ENCODE results near the gene DAZAP1. TPM values are rescaled to one million over a fixed set of nuclear protein-coding genes. Genes with fewer than 3 reads are reported as not detected.
"Not testable (repeated sequence)": the region's sequence is repeated elsewhere in the genome, so short reads cannot be mapped to it uniquely, and the experiment has no call there.

DAZAP1 gene
- total RNA-seq, 1 donor, result 61.7 TPM

DNA sequence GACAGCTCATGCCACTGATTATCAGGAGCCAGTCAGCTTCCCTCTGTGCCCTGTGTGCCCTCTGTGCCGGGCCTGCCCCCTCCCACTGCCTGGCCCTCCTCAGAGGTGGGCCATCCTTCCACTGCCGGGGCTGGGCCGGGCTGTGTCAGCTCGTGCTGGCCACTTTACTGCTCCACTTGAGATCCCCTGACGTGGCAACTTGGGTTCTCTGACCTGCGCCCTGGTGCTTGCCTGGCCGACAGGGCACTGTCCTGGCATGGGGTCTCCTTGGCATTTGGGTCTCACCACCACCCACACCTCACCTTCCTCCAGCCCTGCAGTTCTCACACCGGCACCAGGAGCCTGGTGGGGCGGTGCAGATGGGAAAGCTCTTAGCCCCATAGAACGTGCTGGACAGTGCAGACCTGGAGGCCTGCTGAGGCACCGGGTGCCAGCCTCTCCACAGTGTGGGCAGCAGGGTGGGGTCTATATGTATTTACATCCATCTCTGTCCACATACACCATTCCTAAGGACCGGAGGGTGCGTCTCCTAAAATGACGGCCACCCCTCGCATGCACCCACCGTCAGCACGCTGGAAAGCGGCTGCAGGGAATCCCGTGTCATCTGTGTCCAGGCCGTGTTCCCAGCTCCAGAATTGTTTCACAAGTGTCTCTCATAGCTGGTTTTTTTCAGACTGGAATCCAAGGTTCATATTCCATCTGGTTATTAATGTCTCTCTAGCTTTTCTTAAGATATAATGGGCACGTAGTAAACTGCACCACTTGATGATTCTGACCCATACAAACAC is 11.8 kb downstream of the DAZAP1 start:
- TF ChIP-seq, protein P1, sequence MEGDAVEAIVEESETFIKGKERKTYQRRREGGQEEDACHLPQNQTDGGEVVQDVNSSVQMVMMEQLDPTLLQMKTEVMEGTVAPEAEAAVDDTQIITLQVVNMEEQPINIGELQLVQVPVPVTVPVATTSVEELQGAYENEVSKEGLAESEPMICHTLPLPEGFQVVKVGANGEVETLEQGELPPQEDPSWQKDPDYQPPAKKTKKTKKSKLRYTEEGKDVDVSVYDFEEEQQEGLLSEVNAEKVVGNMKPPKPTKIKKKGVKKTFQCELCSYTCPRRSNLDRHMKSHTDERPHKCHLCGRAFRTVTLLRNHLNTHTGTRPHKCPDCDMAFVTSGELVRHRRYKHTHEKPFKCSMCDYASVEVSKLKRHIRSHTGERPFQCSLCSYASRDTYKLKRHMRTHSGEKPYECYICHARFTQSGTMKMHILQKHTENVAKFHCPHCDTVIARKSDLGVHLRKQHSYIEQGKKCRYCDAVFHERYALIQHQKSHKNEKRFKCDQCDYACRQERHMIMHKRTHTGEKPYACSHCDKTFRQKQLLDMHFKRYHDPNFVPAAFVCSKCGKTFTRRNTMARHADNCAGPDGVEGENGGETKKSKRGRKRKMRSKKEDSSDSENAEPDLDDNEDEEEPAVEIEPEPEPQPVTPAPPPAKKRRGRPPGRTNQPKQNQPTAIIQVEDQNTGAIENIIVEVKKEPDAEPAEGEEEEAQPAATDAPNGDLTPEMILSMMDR (IDR thresholded peaks at IDR 0.05; ENCODE audit: insufficient read depth, low read depth, low read length), result no peak
- no peak for DNase-seq (ENCODE audit: low read depth)
- no peak overlapping the region for H3K4me3 ChIP-seq (ENCODE audit: low read depth, low read length)

DNA sequence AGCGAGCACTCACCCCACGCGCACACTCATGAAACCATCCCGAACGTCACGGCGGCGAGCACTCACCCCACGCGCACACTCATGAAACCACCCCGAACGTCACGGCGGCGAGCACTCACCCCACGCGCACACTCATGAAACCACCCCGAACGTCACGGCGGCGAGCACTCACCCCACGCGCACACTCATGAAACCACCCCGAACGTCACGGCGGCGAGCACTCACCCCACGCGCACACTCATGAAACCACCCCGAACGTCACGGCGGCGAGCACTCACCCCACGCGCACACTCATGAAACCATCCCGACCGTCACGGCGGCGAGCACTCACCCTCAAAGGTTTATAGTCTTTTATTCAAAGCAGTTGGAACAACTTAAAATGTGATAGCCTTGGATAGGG is 12.7 kb downstream of the DAZAP1 start:
- not testable (repeated sequence) for H3K4me3 ChIP-seq (ENCODE audit: low read depth, low read length); DNase-seq (ENCODE audit: low read depth)

DNA sequence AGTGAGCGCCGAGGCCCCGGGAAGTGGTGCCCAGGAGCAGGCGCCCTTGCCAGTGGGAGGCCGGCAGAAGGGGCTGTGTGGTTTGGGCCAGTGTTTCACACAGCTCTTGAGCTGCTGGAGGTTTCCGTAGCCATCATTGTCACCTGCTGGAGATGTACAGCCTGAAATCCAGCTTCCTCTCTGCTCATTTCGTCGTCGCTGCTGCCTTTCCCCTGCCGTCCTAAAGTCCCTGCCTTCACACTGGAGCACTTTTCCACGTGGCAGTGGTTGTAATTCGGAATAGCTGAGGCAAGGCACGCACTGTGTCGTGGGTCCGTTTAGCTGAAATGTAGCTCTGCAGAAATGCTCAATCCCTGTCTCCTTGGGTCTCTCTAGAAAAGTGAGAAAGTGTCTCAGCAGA is 13.2 kb downstream of the DAZAP1 start:
- no peak for DNase-seq (ENCODE audit: low read depth)
- H3K4me3 ChIP-seq (ENCODE audit: low read depth, low read length), result no peak overlapping the region
- TF ChIP-seq, protein P1 (IDR thresholded peaks at IDR 0.05; ENCODE audit: insufficient read depth, low read depth, low read length), result no peak

DNA sequence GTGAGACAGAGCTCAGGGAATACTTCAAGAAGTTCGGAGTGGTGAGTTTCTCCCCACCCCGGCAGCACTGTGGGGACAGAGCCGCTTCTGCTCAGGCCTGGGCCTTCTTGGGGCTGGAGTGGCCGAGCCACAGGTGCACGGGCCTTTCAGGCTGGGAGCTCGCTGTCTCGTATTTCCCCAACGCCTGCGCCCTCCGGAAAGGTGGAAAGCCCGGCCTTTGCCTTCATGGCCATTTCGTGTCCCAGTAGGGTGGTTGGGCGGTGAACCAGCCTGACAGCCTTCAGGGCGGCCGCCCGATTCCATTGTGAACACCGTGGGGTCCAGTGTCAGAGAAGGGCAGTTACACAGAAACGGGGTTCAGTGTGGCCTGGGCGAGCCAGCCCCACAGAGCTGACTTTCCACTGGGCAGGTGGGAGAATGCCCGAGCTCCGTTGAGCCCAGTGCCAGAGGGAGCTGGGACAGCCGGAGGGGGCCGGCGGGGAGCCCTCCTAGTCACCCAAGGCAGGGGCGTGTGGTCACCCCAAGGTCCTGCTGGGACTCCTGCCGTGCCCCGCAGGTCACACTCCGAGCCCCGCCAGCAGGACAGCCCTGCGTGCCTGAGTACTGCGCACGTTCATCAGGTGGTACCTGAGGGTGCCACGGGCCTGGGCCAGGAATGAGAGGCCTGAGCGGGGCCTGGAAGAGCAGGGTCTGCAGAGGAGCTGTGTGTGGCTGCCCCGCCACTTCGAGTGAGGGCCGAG is 14.0 kb downstream of the DAZAP1 start:
- no peak overlapping the region for H3K4me3 ChIP-seq (ENCODE audit: low read depth, low read length)

DNA sequence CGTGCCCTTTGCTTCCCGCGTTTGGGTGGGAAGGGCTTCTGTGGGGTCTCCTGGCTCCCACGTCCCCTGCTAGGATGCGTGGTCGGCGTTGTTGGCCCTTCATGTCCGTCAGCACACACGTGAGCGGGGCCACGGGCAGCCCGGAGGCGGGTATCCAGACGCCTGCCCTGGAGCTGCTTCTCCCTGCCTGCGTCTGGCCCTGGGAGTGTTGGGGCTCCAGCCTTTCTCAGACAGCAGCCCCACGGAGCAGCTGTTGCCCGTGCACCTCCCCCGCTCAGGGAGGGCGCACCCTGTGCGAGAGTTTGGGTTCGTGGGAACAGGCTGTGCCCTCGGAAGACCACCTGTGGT is 14.5 kb downstream of the DAZAP1 start:
- no peak overlapping the region for H3K4me3 ChIP-seq (ENCODE audit: low read depth, low read length)
- DNase-seq (ENCODE audit: low read depth), result no peak

More for the DNA sequence above, 14.0 kb downstream of the DAZAP1 start:
- TF ChIP-seq, protein P1 (IDR thresholded peaks at IDR 0.05; ENCODE audit: insufficient read depth, low read depth, low read length), result no peak
- DNase-seq (ENCODE audit: low read depth), result no peak

DNA sequence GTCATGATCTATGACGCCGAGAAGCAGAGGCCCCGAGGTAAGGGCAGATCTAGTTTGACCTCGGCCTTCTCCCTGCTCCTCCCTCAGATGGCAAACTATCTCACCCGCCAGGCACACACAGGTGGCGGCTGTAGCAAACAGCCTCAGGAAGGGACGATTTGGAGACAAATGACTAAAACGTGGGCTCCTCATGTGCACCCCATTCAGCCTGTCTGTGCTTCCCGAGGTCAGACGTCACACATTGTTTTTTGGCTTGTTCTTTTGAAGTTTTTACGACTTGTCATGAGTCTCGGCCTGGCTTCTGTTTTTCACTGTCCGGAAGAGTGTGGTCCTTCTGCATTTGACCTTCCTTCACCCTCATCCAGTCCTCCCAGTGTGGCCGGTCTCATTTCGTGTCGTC is 15.0 kb downstream of the DAZAP1 start:
- TF ChIP-seq, protein P1 (IDR thresholded peaks at IDR 0.05; ENCODE audit: insufficient read depth, low read depth, low read length), result no peak
- no peak overlapping the region for H3K4me3 ChIP-seq (ENCODE audit: low read depth, low read length)
- DNase-seq (ENCODE audit: low read depth), result peak; percentile 89

More for the DNA sequence above, 14.5 kb downstream of the DAZAP1 start:
- TF ChIP-seq, protein P1 (IDR thresholded peaks at IDR 0.05; ENCODE audit: insufficient read depth, low read depth, low read length), result no peak

DNA sequence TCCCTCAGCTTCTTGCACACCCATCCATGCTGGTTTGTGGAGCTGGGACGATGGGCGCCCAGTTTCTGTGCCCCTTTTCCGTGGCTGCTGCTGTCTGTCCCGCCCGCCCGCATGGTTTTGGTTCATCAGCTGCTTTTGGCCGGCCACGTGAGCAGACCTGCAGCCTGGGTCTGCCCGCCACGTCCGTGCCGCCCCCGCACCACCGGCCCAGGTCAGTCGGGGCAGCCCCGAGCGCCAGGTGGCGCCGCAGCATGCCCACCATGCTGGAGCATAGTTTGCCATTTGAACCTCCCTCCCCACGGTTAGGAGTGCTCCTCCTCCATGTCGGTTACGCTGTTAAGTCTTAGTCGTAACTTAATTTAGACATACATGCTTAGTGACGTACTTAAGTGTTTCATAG is 15.6 kb downstream of the DAZAP1 start:
- no peak overlapping the region for H3K4me3 ChIP-seq (ENCODE audit: low read depth, low read length)
- DNase-seq (ENCODE audit: low read depth), result no peak
- TF ChIP-seq, protein P1 (IDR thresholded peaks at IDR 0.05; ENCODE audit: insufficient read depth, low read depth, low read length), result no peak
